DOHH2 (cell line): ENCODE measurements around the gene TDRD10.

Source experiments
- H3F3A ChIP-seq: fragments of 200-600 bp; sonication (generic), shearing (Covaris generic); 2 replicates; pipeline ENCODE4 v1.6.0; 2016; ENCODE audit warnings: antibody characterized with exemption, mild to moderate bottlenecking; ENCODE audit not compliant: control insufficient read depth, insufficient read depth
- H3K27ac ChIP-seq: fragments of 200-600 bp; sonication (generic); 2 replicates; pipeline ENCODE4 v1.5.1; 2014; ENCODE audit warnings: low read depth, mild to moderate bottlenecking, low read length, moderate library complexity
- H3K27me3 ChIP-seq: fragments of 200-600 bp; sonication (generic); 2 replicates; pipeline ENCODE4 v1.6.1; 2014; ENCODE audit warnings: mild to moderate bottlenecking, low read length, mixed read lengths; ENCODE audit not compliant: control insufficient read depth
- H3K36me3 ChIP-seq: fragments of 200-600 bp; sonication (generic); 2 replicates; pipeline ENCODE4 v1.6.1; 2014; ENCODE audit warnings: mild to moderate bottlenecking, low read length, moderate library complexity, mixed read lengths; ENCODE audit not compliant: control insufficient read depth
- H3K4me1 ChIP-seq: fragments of 200-600 bp; sonication (generic); 2 replicates; pipeline ENCODE4 v1.6.1; 2014; ENCODE audit warnings: mild to moderate bottlenecking, low read length, mixed read lengths; ENCODE audit not compliant: control insufficient read depth
- H3K4me2 ChIP-seq: fragments of 200-600 bp; sonication (generic); 2 replicates; pipeline ENCODE4 v1.6.0; 2014; ENCODE audit warnings: mild to moderate bottlenecking, low read length, moderate library complexity
- H3K4me3 ChIP-seq: fragments of 200-600 bp; sonication (generic); 2 replicates; pipeline ENCODE4 v1.5.1; 2014; ENCODE audit warnings: mild to moderate bottlenecking, low read length, mixed read lengths
- H3K79me2 ChIP-seq: fragments of 200-600 bp; sonication (generic); 2 replicates; pipeline ENCODE4 v1.6.1; 2014; ENCODE audit warnings: mild to moderate bottlenecking, low read length, mixed read lengths; ENCODE audit not compliant: control insufficient read depth
- H3K9me2 ChIP-seq: fragments of 200-600 bp; sonication (generic); replicated peaks from 2 replicates; pipeline ENCODE4 v1.6.1; 2014; ENCODE audit warnings: mild to moderate bottlenecking, low read length, mixed read lengths; ENCODE audit not compliant: control insufficient read depth
- H3K9me3 ChIP-seq: fragments of 200-600 bp; sonication (generic); 2 replicates; pipeline ENCODE4 v1.6.1; 2014; ENCODE audit warnings: antibody characterized with exemption, low read length, mixed read lengths; ENCODE audit not compliant: control insufficient read depth, insufficient read depth
- H4K20me1 ChIP-seq: fragments of 200-600 bp; sonication (generic); 2 replicates; pipeline ENCODE4 v1.6.0; 2014; ENCODE audit warnings: low read depth, mild to moderate bottlenecking, antibody characterized with exemption, low read length, moderate library complexity; ENCODE audit not compliant: control insufficient read depth, insufficient read depth
- CTCF ChIP-seq: fragments of 200-600 bp; sonication (generic); IDR thresholded peaks from one replicate; pipeline ENCODE4 v1.5.1; 2014; ENCODE audit warnings: antibody characterized with exemption, mild to moderate bottlenecking, low read depth, low read length; ENCODE audit not compliant: poor library complexity, severe bottlenecking
- EZH2phosphoT487 ChIP-seq: fragments of 200-600 bp; sonication (generic); IDR thresholded peaks from 2 replicates; pipeline ENCODE4 v1.6.1; 2017; ENCODE audit warnings: borderline replicate concordance, mild to moderate bottlenecking, antibody characterized with exemption, low read length, moderate library complexity, mixed read lengths

Gene TDRD10

GRCh38 chr1:154519591-154519991 is 17.6 kb downstream of the TDRD10 start:
- H3K4me1 ChIP-seq, result no peaks in the 10 kb centered on the region
- H3K36me3 ChIP-seq, result no peaks in the 10 kb centered on the region
- no peak overlapping the region for H3K27ac ChIP-seq
- no peaks in the 10 kb centered on the region for H4K20me1 ChIP-seq
- no peak overlapping the region for H3K4me3 ChIP-seq
- H3F3A ChIP-seq, result no peaks in the 10 kb centered on the region
- no peaks in the 10 kb centered on the region for H3K9me3 ChIP-seq
- TF ChIP-seq CTCF (no peak), EZH2phosphoT487 (no peak)
- no peaks in the 10 kb centered on the region for H3K79me2 ChIP-seq
- peaks cover 40% of the 10 kb centered on the region for H3K27me3 ChIP-seq
- no peak overlapping the region for H3K4me2 ChIP-seq
- no peaks in the 10 kb centered on the region for H3K9me2 ChIP-seq

- H3K9me2 ChIP-seq, result no peaks in the 10 kb centered on the region
- H3K4me1 ChIP-seq, result no peaks in the 10 kb centered on the region
- no peak overlapping the region for H3K4me3 ChIP-seq
- TF ChIP-seq CTCF, result no peak
- no peak for TF ChIP-seq EZH2phosphoT487
- no peaks in the 10 kb centered on the region for H3F3A ChIP-seq
- H3K4me2 ChIP-seq, result no peak overlapping the region
- no peaks in the 10 kb centered on the region for H3K36me3 ChIP-seq
- H3K27me3 ChIP-seq, result peaks cover 40% of the 10 kb centered on the region
- H3K9me3 ChIP-seq, result no peaks in the 10 kb centered on the region
- H4K20me1 ChIP-seq, result no peaks in the 10 kb centered on the region
- no peak overlapping the region for H3K27ac ChIP-seq
- no peaks in the 10 kb centered on the region for H3K79me2 ChIP-seq
These were observed 18.3 kb downstream of the TDRD10 start for GRCh38 chr1:154520333-154520732.

- H3K27ac ChIP-seq, result no peak overlapping the region
- H4K20me1 ChIP-seq, result no peaks in the 10 kb centered on the region
- no peak for TF ChIP-seq CTCF
- TF ChIP-seq EZH2phosphoT487, result no peak
- H3K4me1 ChIP-seq, result no peaks in the 10 kb centered on the region
- H3K27me3 ChIP-seq, result peaks cover 31% of the 10 kb centered on the region
- H3K36me3 ChIP-seq, result no peaks in the 10 kb centered on the region
- no peaks in the 10 kb centered on the region for H3K9me3 ChIP-seq
- no peaks in the 10 kb centered on the region for H3K79me2 ChIP-seq
- H3K4me2 ChIP-seq, result no peak overlapping the region
- H3K4me3 ChIP-seq, result no peak overlapping the region
- no peaks in the 10 kb centered on the region for H3K9me2 ChIP-seq
- no peaks in the 10 kb centered on the region for H3F3A ChIP-seq
These were observed 19.7 kb downstream of the TDRD10 start for GRCh38 chr1:154521695-154522094.

GRCh38 chr1:154524881-154525280 is 22.9 kb downstream of the TDRD10 start:
- H3F3A ChIP-seq, result no peaks in the 10 kb centered on the region
- H4K20me1 ChIP-seq, result no peaks in the 10 kb centered on the region
- peaks cover 27% of the 10 kb centered on the region for H3K27me3 ChIP-seq
- no peaks in the 10 kb centered on the region for H3K9me3 ChIP-seq
- TF ChIP-seq EZH2phosphoT487 (no peak), CTCF (no peak)
- no peaks in the 10 kb centered on the region for H3K9me2 ChIP-seq
- no peak overlapping the region for H3K27ac ChIP-seq
- no peak overlapping the region for H3K4me2 ChIP-seq
- H3K4me3 ChIP-seq, result no peak overlapping the region
- H3K36me3 ChIP-seq, result no peaks in the 10 kb centered on the region
- H3K79me2 ChIP-seq, result no peaks in the 10 kb centered on the region
- no peaks in the 10 kb centered on the region for H3K4me1 ChIP-seq
